NCI-H460 (cell line): Measurements from ENCODE around the gene CHRNE. TPM values are rescaled to one million over a fixed set of nuclear protein-coding genes. Genes with fewer than 3 reads are reported as not detected.

Source experiments
- DNase-seq: peaks from one replicate; pipeline ENCODE4 v3.0.0-alpha.2; 2016; ENCODE audit warnings: low read depth; ENCODE audit errors: extremely low read depth
- polyA plus RNA-seq: library from polyadenylated mRNA; depleted of rRNA; stranded (reverse); fragments of >200 nt; gene quantifications from 2 replicates; pipeline ENCODE4 v1.2.3, GENCODE V29; 2014; cell fraction: nucleus; rRNA removed
- total RNA-seq: library from RNA; depleted of rRNA; stranded (reverse); fragments of >200 nt; shearing (Covaris generic); gene quantifications from 2 replicates; pipeline ENCODE4 v1.2.3, GENCODE V29; 2014; rRNA removed

The CHRNE gene
- total RNA-seq, result not detected in 2 replicates
- polyA plus RNA-seq, result not detected in 2 replicates

DNA sequence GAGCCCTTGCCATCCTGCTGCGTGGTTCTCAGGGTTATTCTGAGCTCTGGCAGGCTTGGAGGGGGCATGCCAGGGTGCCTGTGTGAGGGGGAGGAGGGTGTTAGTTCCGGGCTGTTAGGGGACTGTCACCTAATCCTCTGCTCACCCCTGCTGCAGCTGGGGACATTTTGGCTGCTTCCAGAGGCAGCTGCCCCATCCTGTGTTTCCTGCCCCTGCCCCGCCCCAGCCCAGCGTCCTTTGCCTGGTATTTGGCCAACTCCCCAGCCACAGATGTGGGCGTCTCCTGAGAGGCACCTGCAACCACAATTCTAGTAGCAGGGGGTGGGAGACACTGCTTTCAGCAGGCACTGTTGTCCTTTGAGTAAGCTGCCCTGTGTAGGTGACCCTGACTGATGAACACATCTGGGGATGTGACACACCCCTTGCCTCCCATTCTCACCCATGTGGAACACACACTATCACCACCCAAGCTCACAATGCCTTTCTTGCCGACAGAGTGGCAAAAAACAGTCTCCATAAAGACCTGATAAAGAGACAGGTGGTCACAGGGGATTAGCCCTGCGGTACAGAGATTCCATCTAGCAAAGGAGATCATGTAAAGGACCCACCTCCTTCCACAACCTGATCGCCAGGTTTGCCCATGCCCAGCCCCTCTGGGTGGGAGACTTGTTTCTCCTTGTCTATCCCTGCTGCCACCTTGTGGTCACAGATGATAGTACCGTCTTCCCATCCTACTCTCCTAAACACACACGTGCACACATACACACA lies at the start of gene CHRNE:
Gene CHRNE (minus strand): TSS at position 48 of the 768 bp plus-strand sequence. CDS start 35 bp downstream, at position 13.
- peak; percentile 71 for DNase-seq

DNA sequence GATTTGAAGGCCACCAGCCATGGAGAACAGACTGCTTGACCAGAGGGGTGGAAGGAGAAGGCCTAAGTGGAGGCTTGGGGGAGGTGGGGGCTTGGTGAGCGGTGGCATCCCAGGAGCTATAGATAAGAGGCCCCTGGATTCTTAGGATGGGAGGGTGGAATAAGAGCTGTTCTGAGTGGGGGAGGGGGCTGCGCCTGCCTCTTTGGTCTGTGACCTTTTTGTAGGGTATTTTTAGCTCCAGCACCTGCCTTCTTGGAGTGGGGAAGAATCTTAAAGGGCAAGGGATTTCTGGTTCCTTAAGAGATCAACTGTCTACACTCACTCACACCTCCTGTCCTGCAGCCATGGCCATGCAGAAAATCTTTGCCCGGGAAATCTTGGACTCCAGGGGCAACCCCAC lies 48.6 kb upstream of the CHRNE start:
- no peak for DNase-seq

GRCh38 chr17:4950746-4951204 lies 47.9 kb upstream of the CHRNE start, which contains the start of gene ENO3:
Gene ENO3, plus strand, starts transcription at chr17:4951119. Its CDS starts 711 bp downstream, at chr17:4951830.
- DNase-seq, result no peak

DNA sequence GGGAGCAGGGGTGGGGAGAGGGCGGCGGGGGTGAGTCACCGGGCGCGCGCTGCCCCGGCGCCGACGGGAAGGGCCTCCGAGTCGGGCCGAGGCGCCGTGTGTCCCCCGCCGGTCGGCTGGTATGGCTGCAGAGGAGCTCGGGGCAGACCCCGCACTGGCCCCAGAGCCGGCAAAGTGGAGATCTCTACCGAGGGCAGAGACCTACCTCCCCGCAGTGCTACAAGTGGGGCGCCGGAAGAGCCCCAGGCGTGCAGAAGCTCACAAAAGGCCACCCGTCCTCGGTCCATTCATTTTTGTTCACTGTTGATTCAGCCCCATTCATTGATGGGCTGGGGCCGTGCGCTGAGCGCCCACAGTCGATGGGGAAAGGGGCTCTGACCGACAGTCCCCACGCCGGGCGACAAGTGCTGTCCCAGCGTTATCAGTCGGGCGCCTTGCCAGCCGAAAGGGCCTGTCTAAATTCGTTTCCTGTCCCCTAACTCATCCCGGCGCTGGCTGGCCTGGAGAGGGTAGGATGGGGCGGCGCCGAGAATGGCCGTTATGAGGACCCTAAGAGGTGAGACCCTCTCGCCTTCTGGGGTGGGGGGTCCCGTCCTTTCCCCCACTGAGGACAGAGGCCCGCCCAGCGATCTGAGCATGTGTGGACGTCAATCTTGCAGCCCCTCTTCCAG lies 47.3 kb upstream of the CHRNE start:
- no peak for DNase-seq

GRCh38 chr17:4949321-4950074 lies 46.6 kb upstream of the CHRNE start:
- DNase-seq, result peak; percentile 68

DNA sequence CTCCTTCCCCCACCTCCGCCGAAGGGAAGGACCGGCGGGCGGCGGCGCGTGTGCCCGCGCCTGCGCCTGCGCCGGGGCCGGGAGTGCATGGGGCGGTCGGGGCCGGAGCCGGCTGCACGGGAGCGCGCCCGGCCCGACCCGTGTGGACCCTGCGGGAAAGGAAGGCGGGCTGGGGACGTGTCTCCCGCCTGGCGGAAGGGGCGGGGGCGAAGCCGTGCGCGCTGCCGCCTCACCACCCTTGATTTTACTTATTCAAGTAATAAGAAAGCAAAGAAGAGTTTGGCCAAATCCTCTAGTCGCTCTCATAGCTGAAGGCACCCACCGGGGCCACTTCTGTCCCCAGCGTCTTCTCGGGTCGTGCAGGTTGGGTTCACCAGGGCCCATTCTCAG lies 46.0 kb upstream of the CHRNE start:
- DNase-seq, result peak; percentile 87

DNA sequence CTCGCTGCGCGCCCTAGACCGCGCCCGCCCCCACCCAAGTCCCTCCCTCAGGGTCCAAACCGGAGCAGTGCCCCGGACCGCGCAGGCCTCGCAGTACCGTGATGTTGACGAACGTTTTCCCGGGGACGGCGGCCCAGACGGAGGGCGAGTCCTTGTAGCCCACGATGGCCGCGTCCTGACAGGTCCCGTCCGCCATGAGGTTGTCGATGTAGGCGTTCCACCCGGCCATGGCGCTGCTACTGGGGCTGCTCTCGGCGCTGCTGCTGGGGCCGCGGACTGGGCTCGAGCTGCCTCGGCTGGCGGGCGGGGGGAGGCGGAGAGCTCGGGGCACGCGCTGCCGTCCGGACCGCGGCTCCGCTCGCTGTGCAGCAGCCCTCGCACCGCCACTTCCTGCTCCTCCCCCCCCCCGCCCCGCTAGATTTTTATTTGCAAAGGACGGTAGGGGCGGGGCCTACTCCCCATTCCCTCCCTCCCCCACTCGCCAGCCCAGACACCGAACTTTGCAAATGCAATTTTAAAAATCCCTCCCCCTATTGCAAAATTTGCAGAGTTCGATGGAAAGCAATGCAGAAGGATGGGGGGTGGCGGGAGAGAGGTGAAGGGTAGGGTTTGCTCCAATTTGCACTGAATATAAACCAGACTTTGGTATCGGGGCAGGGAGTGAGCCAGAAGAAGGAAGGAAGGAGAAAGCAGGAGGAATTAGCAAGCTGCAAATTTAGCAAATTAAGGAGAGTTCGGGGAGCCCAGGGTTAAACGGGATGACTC lies 45.5 kb upstream of the CHRNE start, which contains the start of gene PFN1:
Gene PFN1 (minus strand): TSS at position 365 of the 765 bp plus-strand sequence. CDS start 136 bp downstream, at position 229.
- peak; percentile 92 for DNase-seq

- no peak for DNase-seq
These were observed 44.7 kb upstream of the CHRNE start for GRCh38 chr17:4947411-4948165.

- no peak for DNase-seq
These were observed 44.1 kb upstream of the CHRNE start for GRCh38 chr17:4947010-4947410.

GRCh38 chr17:4946312-4946976 lies 43.5 kb upstream of the CHRNE start:
- no peak for DNase-seq

DNA sequence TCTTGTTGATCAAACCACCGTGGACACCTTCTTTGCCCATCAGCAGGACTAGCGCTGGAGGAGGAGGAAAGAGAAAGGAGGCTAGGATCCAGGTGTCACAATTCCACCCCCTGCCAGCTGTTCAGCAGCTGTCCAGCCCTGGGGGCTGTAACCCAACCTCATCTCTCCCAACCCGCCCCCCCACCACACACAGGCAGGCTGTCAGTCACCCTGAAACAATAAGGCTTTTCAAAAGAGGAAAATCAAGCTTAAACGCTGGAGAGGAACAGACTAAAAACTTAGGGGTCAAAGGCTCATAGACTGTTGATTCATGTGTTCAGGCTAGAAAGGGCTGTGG lies 43.0 kb upstream of the CHRNE start:
- no peak for DNase-seq

- DNase-seq, result peak; percentile 89
These were observed 42.5 kb upstream of the CHRNE start for GRCh38 chr17:4945176-4945943.

DNA sequence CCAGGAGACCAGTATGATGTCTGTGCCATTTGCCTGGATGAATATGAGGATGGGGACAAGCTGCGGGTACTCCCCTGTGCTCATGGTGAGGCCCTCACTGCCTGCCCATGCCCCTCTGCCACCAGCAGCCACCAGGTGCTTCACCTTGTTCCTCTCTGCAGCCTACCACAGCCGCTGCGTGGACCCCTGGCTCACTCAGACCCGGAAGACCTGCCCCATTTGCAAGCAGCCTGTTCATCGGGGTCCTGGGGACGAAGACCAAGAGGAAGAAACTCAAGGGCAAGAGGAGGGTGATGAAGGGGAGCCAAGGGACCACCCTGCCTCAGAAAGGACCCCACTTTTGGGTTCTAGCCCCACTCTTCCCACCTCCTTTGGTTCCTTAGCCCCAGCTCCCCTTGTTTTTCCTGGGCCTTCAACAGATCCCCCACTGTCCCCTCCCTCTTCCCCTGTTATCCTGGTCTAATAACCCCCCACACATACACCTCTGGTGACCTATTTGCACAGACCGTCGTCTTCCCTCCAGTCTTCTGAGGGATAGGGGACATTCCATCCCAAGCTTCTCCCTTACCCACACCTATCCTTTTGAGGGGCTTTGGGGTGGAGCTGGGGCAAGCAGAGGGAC lies 41.8 kb upstream of the CHRNE start:
- no peak for DNase-seq

- no peak for DNase-seq
These were observed 41.3 kb upstream of the CHRNE start for GRCh38 chr17:4944163-4944553.

DNA sequence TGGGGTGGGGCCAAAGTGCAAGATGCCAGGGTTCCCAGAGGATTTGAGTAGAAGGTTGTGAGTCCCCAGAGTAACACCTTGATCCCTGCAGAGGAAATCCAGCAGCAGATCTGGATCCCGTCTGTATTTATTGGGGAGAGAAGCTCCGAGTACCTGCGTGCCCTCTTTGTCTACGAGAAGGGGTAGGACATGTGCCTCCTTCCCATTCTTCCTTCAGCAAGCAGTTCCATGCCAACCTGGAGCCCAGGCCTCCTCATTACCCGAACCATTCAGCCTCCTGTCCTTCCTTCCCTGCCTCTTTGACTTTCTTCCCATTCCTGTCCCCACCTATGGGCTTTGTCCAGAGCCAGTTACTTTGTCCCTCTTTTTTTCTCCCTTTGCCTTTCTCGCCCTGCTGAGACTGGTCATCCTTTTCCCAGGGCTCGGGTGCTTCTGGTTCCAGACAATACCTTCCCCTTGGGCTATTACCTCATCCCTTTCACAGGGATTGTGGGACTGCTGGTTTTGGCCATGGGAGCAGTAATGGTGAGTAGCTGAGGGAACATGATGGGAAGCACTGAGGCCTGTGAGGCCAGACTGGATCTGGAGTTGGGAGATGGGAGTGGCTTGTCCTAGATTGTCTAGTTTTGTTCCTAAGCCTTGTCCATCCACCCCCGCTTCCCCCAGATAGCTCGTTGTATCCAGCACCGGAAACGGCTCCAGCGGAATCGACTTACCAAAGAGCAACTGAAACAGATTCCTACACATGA lies 40.0 kb upstream of the CHRNE start:
- no peak for DNase-seq

DNA sequence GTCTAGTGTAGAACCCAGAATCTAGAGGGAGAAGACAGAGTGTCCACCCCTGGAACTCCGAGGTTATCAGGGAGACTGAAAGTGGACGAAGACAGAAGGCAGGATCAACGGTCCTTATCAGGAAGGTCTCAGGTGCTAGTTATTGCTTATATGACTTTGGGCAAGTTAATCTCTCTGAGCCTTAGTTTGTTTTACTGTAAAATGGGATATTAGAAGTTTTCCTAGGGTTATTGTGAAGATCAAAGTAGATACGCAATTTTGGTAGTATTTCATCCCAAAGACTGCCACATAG lies 38.4 kb upstream of the CHRNE start:
- no peak for DNase-seq

DNA sequence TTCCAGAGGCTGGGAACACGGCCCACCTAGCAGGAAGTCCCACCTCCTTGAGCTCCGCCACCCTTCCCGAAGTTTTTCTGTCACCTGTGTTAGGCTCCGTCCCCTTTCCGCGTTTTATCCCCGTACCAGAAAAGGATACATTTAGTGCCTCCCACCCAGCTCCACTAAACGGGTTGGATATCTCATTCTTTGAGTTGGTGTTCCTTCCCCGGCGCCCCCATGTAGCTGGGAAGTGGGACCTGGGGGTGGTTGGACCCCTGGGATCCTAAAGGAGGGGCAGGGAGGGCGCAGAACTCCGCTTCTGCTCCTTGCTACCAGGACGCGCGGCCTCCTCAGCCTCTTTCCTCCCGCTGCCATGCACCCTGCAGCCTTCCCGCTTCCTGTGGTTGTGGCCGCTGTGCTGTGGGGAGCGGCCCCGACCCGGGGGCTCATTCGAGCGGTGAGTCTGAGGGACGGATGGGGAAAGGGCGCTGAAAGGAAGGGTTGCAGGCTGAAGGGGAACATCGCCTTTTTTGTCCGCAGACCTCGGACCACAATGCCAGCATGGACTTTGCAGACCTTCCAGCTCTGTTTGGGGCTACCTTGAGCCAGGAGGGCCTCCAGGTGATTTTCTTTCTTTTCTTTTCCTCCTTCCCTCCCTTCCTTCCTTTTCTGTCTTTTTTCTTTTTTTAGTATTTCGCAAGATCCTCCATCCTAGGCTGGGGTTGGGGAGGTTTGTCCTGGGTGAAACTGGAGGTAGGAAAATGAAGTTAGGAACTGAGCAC lies 37.8 kb upstream of the CHRNE start:
- DNase-seq, result no peak
